ENCODE data around the gene KCNIP1.

KCNIP1 gene

GRCh38 chr5:170585273-170585948 lies 81.6 kb downstream of the KCNIP1 start:
- H3K23ac ChIP-seq (ENCODE audit: low read depth, low read length, poor library complexity): peak overlapping the region; percentile 35
- H2BK5ac ChIP-seq (ENCODE audit: low read length): peak overlapping the region; percentile 14
- H2BK12ac ChIP-seq (ENCODE audit: low read length): no peak overlapping the region
- no CpG with 5 or more reads among the region's 14 CpGs for WGBS, 2 donors (ENCODE audit: extremely low coverage in 2 of 2, insufficient read length in 2 of 2, insufficient replicate concordance in 1 of 2)
- H2AFZ ChIP-seq (ENCODE audit: low read length): no peak overlapping the region
- H3K14ac ChIP-seq (ENCODE audit: low read length): no peak overlapping the region
- H4K8ac ChIP-seq (ENCODE audit: low read depth, low read length): no peak overlapping the region
- peak overlapping the region; percentile 10 for H2AK5ac ChIP-seq (ENCODE audit: low read depth, low read length)
- no peak overlapping the region for H3K4me3 ChIP-seq (ENCODE audit: low read length in 2 of 2)
- H4K91ac ChIP-seq (ENCODE audit: low read depth, low read length, poor library complexity): no peak overlapping the region
- no peaks in the 10 kb centered on the region for H3K27me3 ChIP-seq (ENCODE audit: control insufficient read depth in 3 of 3, insufficient read depth in 3 of 3, low read depth in 1 of 3, low read length in 3 of 3)
- no peak overlapping the region for H3K4ac ChIP-seq (ENCODE audit: low read length)
- H3K27ac ChIP-seq (replicated peaks; ENCODE audit: low read length): no peak overlapping the region
- no peak overlapping the region for H2BK120ac ChIP-seq (ENCODE audit: low read depth, low read length)
- H3K79me1 ChIP-seq (ENCODE audit: low read depth, low read length): no peaks in the 10 kb centered on the region
- H2BK15ac ChIP-seq (ENCODE audit: low read length): no peak overlapping the region
- peaks cover 0 to under 1% of the 10 kb centered on the region in 2 donors for H3K36me3 ChIP-seq (replicated peaks in 1 of 2; ENCODE audit: control insufficient read depth in 2 of 2, insufficient read depth in 2 of 2, low read length in 2 of 2)
- no peak overlapping the region for H3K4me2 ChIP-seq (ENCODE audit: insufficient read depth, low read length, poor library complexity, severe bottlenecking)
- no peaks in the 10 kb centered on the region for H3K9me3 ChIP-seq (replicated peaks in 1 of 2; ENCODE audit: control insufficient read depth in 2 of 2, insufficient read depth in 1 of 2, low read depth in 1 of 2, low read length in 2 of 2)
- H3K18ac ChIP-seq (ENCODE audit: low read length): peak overlapping the region; percentile 33
- no peak overlapping the region for H3K9ac ChIP-seq (ENCODE audit: low read depth, low read length, poor library complexity)
- H3K4me1 ChIP-seq (ENCODE audit: control insufficient read depth in 2 of 2, insufficient read depth in 1 of 2, low read depth in 1 of 2, low read length in 2 of 2): peaks cover 0 to under 1% of the 10 kb centered on the region in 2 donors
- no peak for DNase-seq (ENCODE audit: low spot score)

GRCh38 chr5:170587808-170588207 lies 84.0 kb downstream of the KCNIP1 start:
- Histone ChIP-seq H2AK5ac (ENCODE audit: low read depth, low read length) (no peak overlapping the region), H4K8ac (ENCODE audit: low read depth, low read length) (no peak overlapping the region), H3K4me1 (ENCODE audit: control insufficient read depth in 2 of 2, insufficient read depth in 1 of 2, low read depth in 1 of 2, low read length in 2 of 2) (no peaks in the 10 kb centered on the region), H2BK12ac (ENCODE audit: low read length) (no peak overlapping the region), H3K18ac (ENCODE audit: low read length) (no peak overlapping the region), H3K23ac (ENCODE audit: low read depth, low read length, poor library complexity) (no peak overlapping the region), H3K9ac (ENCODE audit: low read depth, low read length, poor library complexity) (no peak overlapping the region), H3K79me1 (ENCODE audit: low read depth, low read length) (no peaks in the 10 kb centered on the region), H3K14ac (ENCODE audit: low read length) (no peak overlapping the region), H3K27ac (replicated peaks; ENCODE audit: low read length) (no peak overlapping the region), H3K27me3 (ENCODE audit: control insufficient read depth in 3 of 3, insufficient read depth in 3 of 3, low read depth in 1 of 3, low read length in 3 of 3) (no peaks in the 10 kb centered on the region), H3K36me3 (replicated peaks in 1 of 2; ENCODE audit: control insufficient read depth in 2 of 2, insufficient read depth in 2 of 2, low read length in 2 of 2) (no peaks in the 10 kb centered on the region), H3K4me3 (ENCODE audit: low read length in 2 of 2) (no peak overlapping the region), H4K91ac (ENCODE audit: low read depth, low read length, poor library complexity) (no peak overlapping the region), H2BK120ac (ENCODE audit: low read depth, low read length) (no peak overlapping the region), H2BK5ac (ENCODE audit: low read length) (no peak overlapping the region), H3K4ac (ENCODE audit: low read length) (no peak overlapping the region), H2AFZ (ENCODE audit: low read length) (no peak overlapping the region), H3K4me2 (ENCODE audit: insufficient read depth, low read length, poor library complexity, severe bottlenecking) (no peak overlapping the region), H3K9me3 (replicated peaks in 1 of 2; ENCODE audit: control insufficient read depth in 2 of 2, insufficient read depth in 1 of 2, low read depth in 1 of 2, low read length in 2 of 2) (no peaks in the 10 kb centered on the region), H2BK15ac (ENCODE audit: low read length) (no peak overlapping the region)
- no peak for DNase-seq (ENCODE audit: low spot score)
- no CpG with 5 or more reads among the region's 2 CpGs for WGBS, 2 donors (ENCODE audit: extremely low coverage in 2 of 2, insufficient read length in 2 of 2, insufficient replicate concordance in 1 of 2)

- no peak overlapping the region for H2AFZ ChIP-seq (ENCODE audit: low read length)
- peak overlapping the region; percentile 20 for H3K23ac ChIP-seq (ENCODE audit: low read depth, low read length, poor library complexity)
- H2BK5ac ChIP-seq (ENCODE audit: low read length): no peak overlapping the region
- no peak overlapping the region for H4K8ac ChIP-seq (ENCODE audit: low read depth, low read length)
- no peak overlapping the region for H3K4ac ChIP-seq (ENCODE audit: low read length)
- no peak overlapping the region for H3K4me3 ChIP-seq (ENCODE audit: low read length in 2 of 2)
- no peak overlapping the region for H3K14ac ChIP-seq (ENCODE audit: low read length)
- no peaks in the 10 kb centered on the region for H3K36me3 ChIP-seq (replicated peaks in 1 of 2; ENCODE audit: control insufficient read depth in 2 of 2, insufficient read depth in 2 of 2, low read length in 2 of 2)
- no CpG with 5 or more reads among the region's 6 CpGs for WGBS, 2 donors (ENCODE audit: extremely low coverage in 2 of 2, insufficient read length in 2 of 2, insufficient replicate concordance in 1 of 2)
- H3K4me2 ChIP-seq (ENCODE audit: insufficient read depth, low read length, poor library complexity, severe bottlenecking): no peak overlapping the region
- no peak overlapping the region for H2AK5ac ChIP-seq (ENCODE audit: low read depth, low read length)
- H3K79me1 ChIP-seq (ENCODE audit: low read depth, low read length): no peaks in the 10 kb centered on the region
- H3K18ac ChIP-seq (ENCODE audit: low read length): no peak overlapping the region
- no peak for DNase-seq (ENCODE audit: low spot score)
- no peak overlapping the region for H3K27ac ChIP-seq (replicated peaks; ENCODE audit: low read length)
- no peaks in the 10 kb centered on the region for H3K4me1 ChIP-seq (ENCODE audit: control insufficient read depth in 2 of 2, insufficient read depth in 1 of 2, low read depth in 1 of 2, low read length in 2 of 2)
- H2BK15ac ChIP-seq (ENCODE audit: low read length): no peak overlapping the region
- no peak overlapping the region for H2BK12ac ChIP-seq (ENCODE audit: low read length)
- H3K9ac ChIP-seq (ENCODE audit: low read depth, low read length, poor library complexity): no peak overlapping the region
- no peaks in the 10 kb centered on the region for H3K27me3 ChIP-seq (ENCODE audit: control insufficient read depth in 3 of 3, insufficient read depth in 3 of 3, low read depth in 1 of 3, low read length in 3 of 3)
- no peak overlapping the region for H2BK120ac ChIP-seq (ENCODE audit: low read depth, low read length)
- H3K9me3 ChIP-seq (replicated peaks in 1 of 2; ENCODE audit: control insufficient read depth in 2 of 2, insufficient read depth in 1 of 2, low read depth in 1 of 2, low read length in 2 of 2): no peaks in the 10 kb centered on the region
- H4K91ac ChIP-seq (ENCODE audit: low read depth, low read length, poor library complexity): no peak overlapping the region
Observed at GRCh38 chr5:170589643-170590042, 85.8 kb downstream of the KCNIP1 start.

GRCh38 chr5:170590566-170590965 lies 86.7 kb downstream of the KCNIP1 start:
- Histone ChIP-seq H3K4me3 (ENCODE audit: low read length in 2 of 2) (peak overlapping the region in 1 of 2 donors; percentile 21), H3K9ac (ENCODE audit: low read depth, low read length, poor library complexity) (no peak overlapping the region), H3K4ac (ENCODE audit: low read length) (no peak overlapping the region), H3K9me3 (replicated peaks in 1 of 2; ENCODE audit: control insufficient read depth in 2 of 2, insufficient read depth in 1 of 2, low read depth in 1 of 2, low read length in 2 of 2) (no peaks in the 10 kb centered on the region), H3K14ac (ENCODE audit: low read length) (no peak overlapping the region), H3K27me3 (ENCODE audit: control insufficient read depth in 3 of 3, insufficient read depth in 3 of 3, low read depth in 1 of 3, low read length in 3 of 3) (no peaks in the 10 kb centered on the region), H3K4me1 (ENCODE audit: control insufficient read depth in 2 of 2, insufficient read depth in 1 of 2, low read depth in 1 of 2, low read length in 2 of 2) (no peaks in the 10 kb centered on the region), H3K27ac (replicated peaks; ENCODE audit: low read length) (no peak overlapping the region), H2BK12ac (ENCODE audit: low read length) (no peak overlapping the region), H2AK5ac (ENCODE audit: low read depth, low read length) (no peak overlapping the region), H3K36me3 (replicated peaks in 1 of 2; ENCODE audit: control insufficient read depth in 2 of 2, insufficient read depth in 2 of 2, low read length in 2 of 2) (no peaks in the 10 kb centered on the region), H2BK5ac (ENCODE audit: low read length) (no peak overlapping the region), H4K91ac (ENCODE audit: low read depth, low read length, poor library complexity) (no peak overlapping the region), H2BK120ac (ENCODE audit: low read depth, low read length) (no peak overlapping the region), H2AFZ (ENCODE audit: low read length) (no peak overlapping the region), H4K8ac (ENCODE audit: low read depth, low read length) (no peak overlapping the region), H3K4me2 (ENCODE audit: insufficient read depth, low read length, poor library complexity, severe bottlenecking) (no peak overlapping the region), H3K79me1 (ENCODE audit: low read depth, low read length) (no peaks in the 10 kb centered on the region), H3K23ac (ENCODE audit: low read depth, low read length, poor library complexity) (no peak overlapping the region), H2BK15ac (ENCODE audit: low read length) (no peak overlapping the region), H3K18ac (ENCODE audit: low read length) (no peak overlapping the region)
- WGBS, 2 donors (ENCODE audit: extremely low coverage in 2 of 2, insufficient read length in 2 of 2, insufficient replicate concordance in 1 of 2): no CpG with 5 or more reads among the region's 3 CpGs
- DNase-seq (ENCODE audit: low spot score): no peak

Measured in neuronal stem cell (in vitro differentiated cells).